ENCODE data around the gene CALHM2.

Gene CALHM2

GRCh38 chr10:103450201-103450695, 1.9 kb downstream of the CALHM2 start:
- no peak overlapping the region for H3K27ac ChIP-seq (ENCODE audit: low read length)
- no peaks in the 10 kb centered on the region for H3K9me3 ChIP-seq (ENCODE audit: control insufficient read depth, insufficient read depth, low read length)
- H3K4me3 ChIP-seq (ENCODE audit: low read length), result no peak overlapping the region
- H3K36me3 ChIP-seq (ENCODE audit: control insufficient read depth, insufficient read depth, low read length), result peaks cover 18% of the 10 kb centered on the region
- H3K4me1 ChIP-seq (ENCODE audit: control insufficient read depth, insufficient read depth, low read length), result 0 out of 2 replicates have a peak, but pooled peaks cover 2% of the 10 kb centered on the region
- H3K27me3 ChIP-seq (ENCODE audit: control insufficient read depth, insufficient read depth, low read length), result no peaks in the 10 kb centered on the region
- no peak for DNase-seq (ENCODE audit: low read depth, low spot score)
- WGBS (ENCODE audit: insufficient coverage, insufficient read length), result no CpG with 5 or more reads among the region's 12 CpGs

- no peaks in the 10 kb centered on the region for H3K9me3 ChIP-seq (ENCODE audit: control insufficient read depth, insufficient read depth, low read length)
- H3K27me3 ChIP-seq (ENCODE audit: control insufficient read depth, insufficient read depth, low read length), result no peaks in the 10 kb centered on the region
- no peak for DNase-seq (ENCODE audit: low read depth, low spot score)
- H3K4me3 ChIP-seq (ENCODE audit: low read length), result no peak overlapping the region
- H3K4me1 ChIP-seq (ENCODE audit: control insufficient read depth, insufficient read depth, low read length), result 0 out of 2 replicates have a peak, but pooled peaks cover 2% of the 10 kb centered on the region
- no peak overlapping the region for H3K27ac ChIP-seq (ENCODE audit: low read length)
- H3K36me3 ChIP-seq (ENCODE audit: control insufficient read depth, insufficient read depth, low read length), result peaks cover 22% of the 10 kb centered on the region
- WGBS (ENCODE audit: insufficient coverage, insufficient read length), result no CpG with 5 or more reads among the region's 34 CpGs
These were observed 2.7 kb downstream of the CALHM2 start for GRCh38 chr10:103449208-103450144.

- no peaks in the 10 kb centered on the region for H3K27me3 ChIP-seq (ENCODE audit: control insufficient read depth, insufficient read depth, low read length)
- 0 out of 2 replicates have a peak, but pooled peaks cover 2% of the 10 kb centered on the region for H3K4me1 ChIP-seq (ENCODE audit: control insufficient read depth, insufficient read depth, low read length)
- no peak overlapping the region for H3K4me3 ChIP-seq (ENCODE audit: low read length)
- DNase-seq (ENCODE audit: low read depth, low spot score), result no peak
- H3K36me3 ChIP-seq (ENCODE audit: control insufficient read depth, insufficient read depth, low read length), result peaks cover 28% of the 10 kb centered on the region
- no peak overlapping the region for H3K27ac ChIP-seq (ENCODE audit: low read length)
- WGBS (ENCODE audit: insufficient coverage, insufficient read length), result no CpG with 5 or more reads among the region's 1 CpG
- no peaks in the 10 kb centered on the region for H3K9me3 ChIP-seq (ENCODE audit: control insufficient read depth, insufficient read depth, low read length)
These were observed 3.4 kb downstream of the CALHM2 start for GRCh38 chr10:103448746-103449145.

- H3K27me3 ChIP-seq (ENCODE audit: control insufficient read depth, insufficient read depth, low read length), result no peaks in the 10 kb centered on the region
- no peak overlapping the region for H3K4me3 ChIP-seq (ENCODE audit: low read length)
- 0 out of 2 replicates have a peak, but pooled peaks cover 2% of the 10 kb centered on the region for H3K4me1 ChIP-seq (ENCODE audit: control insufficient read depth, insufficient read depth, low read length)
- H3K27ac ChIP-seq (ENCODE audit: low read length), result no peak overlapping the region
- H3K36me3 ChIP-seq (ENCODE audit: control insufficient read depth, insufficient read depth, low read length), result peaks cover 41% of the 10 kb centered on the region
- WGBS (ENCODE audit: insufficient coverage, insufficient read length), result no CpG with 5 or more reads among the region's 23 CpGs
- no peak for DNase-seq (ENCODE audit: low read depth, low spot score)
- no peaks in the 10 kb centered on the region for H3K9me3 ChIP-seq (ENCODE audit: control insufficient read depth, insufficient read depth, low read length)
These were observed 5.0 kb downstream of the CALHM2 start for GRCh38 chr10:103447187-103447586.

- Histone ChIP-seq H3K4me1 (ENCODE audit: control insufficient read depth, insufficient read depth, low read length) (no peaks in the 10 kb centered on the region), H3K27ac (ENCODE audit: low read length) (no peak overlapping the region), H3K27me3 (ENCODE audit: control insufficient read depth, insufficient read depth, low read length) (no peaks in the 10 kb centered on the region), H3K4me3 (ENCODE audit: low read length) (no peak overlapping the region), H3K36me3 (ENCODE audit: control insufficient read depth, insufficient read depth, low read length) (peaks cover 47% of the 10 kb centered on the region), H3K9me3 (ENCODE audit: control insufficient read depth, insufficient read depth, low read length) (no peaks in the 10 kb centered on the region)
- no peak for DNase-seq (ENCODE audit: low read depth, low spot score)
- WGBS (ENCODE audit: insufficient coverage, insufficient read length), result no CpG with 5 or more reads among the region's 12 CpGs
These were observed 6.2 kb downstream of the CALHM2 start for GRCh38 chr10:103445767-103446567.

- no peaks in the 10 kb centered on the region for H3K4me1 ChIP-seq (ENCODE audit: control insufficient read depth, insufficient read depth, low read length)
- H3K36me3 ChIP-seq (ENCODE audit: control insufficient read depth, insufficient read depth, low read length), result peaks cover 51% of the 10 kb centered on the region
- no peak for DNase-seq (ENCODE audit: low read depth, low spot score)
These were observed 6.8 kb downstream of the CALHM2 start for GRCh38 chr10:103445366-103445765.

GRCh38 chr10:103444478-103444877, 7.7 kb downstream of the CALHM2 start:
- no CpG with 5 or more reads among the region's 10 CpGs for WGBS (ENCODE audit: insufficient coverage, insufficient read length)
- Histone ChIP-seq H3K9me3 (ENCODE audit: control insufficient read depth, insufficient read depth, low read length) (no peaks in the 10 kb centered on the region), H3K4me3 (ENCODE audit: low read length) (no peak overlapping the region), H3K27ac (ENCODE audit: low read length) (no peak overlapping the region), H3K36me3 (ENCODE audit: control insufficient read depth, insufficient read depth, low read length) (peaks cover 57% of the 10 kb centered on the region), H3K4me1 (ENCODE audit: control insufficient read depth, insufficient read depth, low read length) (no peaks in the 10 kb centered on the region), H3K27me3 (ENCODE audit: control insufficient read depth, insufficient read depth, low read length) (no peaks in the 10 kb centered on the region)
- DNase-seq (ENCODE audit: low read depth, low spot score), result no peak

More at GRCh38 chr10:103445366-103445765, 6.8 kb downstream of the CALHM2 start:
- Histone ChIP-seq H3K9me3 (ENCODE audit: control insufficient read depth, insufficient read depth, low read length) (no peaks in the 10 kb centered on the region), H3K27me3 (ENCODE audit: control insufficient read depth, insufficient read depth, low read length) (no peaks in the 10 kb centered on the region), H3K4me3 (ENCODE audit: low read length) (no peak overlapping the region), H3K27ac (ENCODE audit: low read length) (no peak overlapping the region)
- no CpG with 5 or more reads among the region's 9 CpGs for WGBS (ENCODE audit: insufficient coverage, insufficient read length)

GRCh38 chr10:103443475-103444185, 8.5 kb downstream of the CALHM2 start:
- Histone ChIP-seq H3K27ac (ENCODE audit: low read length) (no peak overlapping the region), H3K4me3 (ENCODE audit: low read length) (no peak overlapping the region), H3K27me3 (ENCODE audit: control insufficient read depth, insufficient read depth, low read length) (no peaks in the 10 kb centered on the region), H3K9me3 (ENCODE audit: control insufficient read depth, insufficient read depth, low read length) (no peaks in the 10 kb centered on the region), H3K4me1 (ENCODE audit: control insufficient read depth, insufficient read depth, low read length) (no peaks in the 10 kb centered on the region), H3K36me3 (ENCODE audit: control insufficient read depth, insufficient read depth, low read length) (peaks cover 58% of the 10 kb centered on the region)
- whole genome bisulfite sequencing (ENCODE audit: insufficient coverage, insufficient read length), result no CpG with 5 or more reads among the region's 23 CpGs
- DNase-seq (ENCODE audit: low read depth, low spot score), result no peak

GRCh38 chr10:103442031-103442461, 10.1 kb downstream of the CALHM2 start:
- no CpG with 5 or more reads among the region's 13 CpGs for WGBS (ENCODE audit: insufficient coverage, insufficient read length)
- H3K27me3 ChIP-seq (ENCODE audit: control insufficient read depth, insufficient read depth, low read length), result no peaks in the 10 kb centered on the region
- DNase-seq (ENCODE audit: low read depth, low spot score), result no peak
- no peak overlapping the region for H3K4me3 ChIP-seq (ENCODE audit: low read length)
- no peaks in the 10 kb centered on the region for H3K9me3 ChIP-seq (ENCODE audit: control insufficient read depth, insufficient read depth, low read length)
- no peaks in the 10 kb centered on the region for H3K4me1 ChIP-seq (ENCODE audit: control insufficient read depth, insufficient read depth, low read length)
- no peak overlapping the region for H3K27ac ChIP-seq (ENCODE audit: low read length)
- H3K36me3 ChIP-seq (ENCODE audit: control insufficient read depth, insufficient read depth, low read length), result peaks cover 61% of the 10 kb centered on the region

GRCh38 chr10:103441611-103442010, 10.6 kb downstream of the CALHM2 start:
- H3K4me3 ChIP-seq (ENCODE audit: low read length), result no peak overlapping the region
- no peaks in the 10 kb centered on the region for H3K27me3 ChIP-seq (ENCODE audit: control insufficient read depth, insufficient read depth, low read length)
- H3K36me3 ChIP-seq (ENCODE audit: control insufficient read depth, insufficient read depth, low read length), result peaks cover 64% of the 10 kb centered on the region
- H3K4me1 ChIP-seq (ENCODE audit: control insufficient read depth, insufficient read depth, low read length), result no peaks in the 10 kb centered on the region
- no peak for DNase-seq (ENCODE audit: low read depth, low spot score)
- no CpG with 5 or more reads among the region's 8 CpGs for WGBS (ENCODE audit: insufficient coverage, insufficient read length)
- no peaks in the 10 kb centered on the region for H3K9me3 ChIP-seq (ENCODE audit: control insufficient read depth, insufficient read depth, low read length)
- H3K27ac ChIP-seq (ENCODE audit: low read length), result no peak overlapping the region
